ENCODE data around the gene HHAT.
"Not testable (repeated sequence)": the region's sequence is repeated elsewhere in the genome, so short reads cannot be mapped to it uniquely, and the experiment has no call there.

The HHAT gene

DNA sequence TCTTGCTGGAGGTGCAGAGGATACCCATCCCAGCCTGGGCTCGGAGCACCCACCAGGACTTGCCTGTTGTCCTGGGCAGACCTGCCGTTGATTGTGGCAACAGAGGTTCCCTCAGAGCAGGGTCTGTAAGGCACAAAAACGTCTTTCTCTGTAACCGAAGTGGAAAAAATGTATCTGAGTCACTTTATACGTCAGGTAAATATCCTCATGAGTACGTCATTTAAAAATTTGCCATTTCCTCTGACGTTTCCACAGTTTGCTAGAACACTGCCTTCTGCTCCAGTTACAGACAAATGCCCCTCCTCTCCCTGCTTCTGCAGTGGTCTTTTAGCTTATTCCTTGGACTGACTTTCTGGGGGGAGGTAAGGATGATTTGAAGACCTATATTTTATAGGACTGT lies 326.8 kb downstream of the HHAT start:
- DNase-seq = no peak

DNA sequence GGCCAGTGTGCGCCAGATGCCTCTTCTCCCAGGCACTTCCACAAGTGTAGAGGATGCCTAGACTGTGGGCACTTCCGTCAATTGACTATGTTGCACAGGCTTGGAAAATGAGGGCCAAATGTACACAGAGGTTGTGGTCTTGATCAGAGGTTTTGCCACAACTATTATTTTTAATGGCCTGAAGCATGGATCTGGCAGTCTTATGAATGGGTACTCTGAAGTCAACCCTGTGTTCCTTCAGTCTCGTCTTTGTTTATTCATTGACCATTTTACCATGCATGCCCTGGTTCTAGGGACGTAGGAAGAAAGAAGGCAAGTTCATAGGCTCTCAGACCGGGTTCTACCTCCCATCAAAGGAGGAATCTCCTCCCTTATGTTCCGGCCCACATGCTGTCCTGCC lies 329.1 kb downstream of the HHAT start:
- DNase-seq = no peak

DNA sequence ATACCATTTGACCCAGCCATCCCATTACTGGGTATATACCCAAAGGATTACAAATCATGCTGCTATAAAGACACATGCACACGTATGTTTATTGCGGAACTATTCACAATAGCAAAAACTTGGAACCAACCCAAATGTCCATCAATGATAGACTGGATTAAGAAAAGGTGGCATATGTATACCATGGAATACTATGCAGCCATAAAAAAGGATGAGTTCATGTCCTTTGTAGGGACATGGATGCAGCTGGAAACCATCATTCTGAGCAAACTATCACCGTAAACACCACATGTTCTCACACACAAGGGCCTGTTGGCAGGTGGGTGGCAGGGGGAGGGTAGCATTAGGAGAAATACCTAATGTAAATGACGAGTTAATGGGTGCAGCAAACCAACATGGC lies 332.8 kb downstream of the HHAT start:
- DNase-seq = not testable (repeated sequence)

DNA sequence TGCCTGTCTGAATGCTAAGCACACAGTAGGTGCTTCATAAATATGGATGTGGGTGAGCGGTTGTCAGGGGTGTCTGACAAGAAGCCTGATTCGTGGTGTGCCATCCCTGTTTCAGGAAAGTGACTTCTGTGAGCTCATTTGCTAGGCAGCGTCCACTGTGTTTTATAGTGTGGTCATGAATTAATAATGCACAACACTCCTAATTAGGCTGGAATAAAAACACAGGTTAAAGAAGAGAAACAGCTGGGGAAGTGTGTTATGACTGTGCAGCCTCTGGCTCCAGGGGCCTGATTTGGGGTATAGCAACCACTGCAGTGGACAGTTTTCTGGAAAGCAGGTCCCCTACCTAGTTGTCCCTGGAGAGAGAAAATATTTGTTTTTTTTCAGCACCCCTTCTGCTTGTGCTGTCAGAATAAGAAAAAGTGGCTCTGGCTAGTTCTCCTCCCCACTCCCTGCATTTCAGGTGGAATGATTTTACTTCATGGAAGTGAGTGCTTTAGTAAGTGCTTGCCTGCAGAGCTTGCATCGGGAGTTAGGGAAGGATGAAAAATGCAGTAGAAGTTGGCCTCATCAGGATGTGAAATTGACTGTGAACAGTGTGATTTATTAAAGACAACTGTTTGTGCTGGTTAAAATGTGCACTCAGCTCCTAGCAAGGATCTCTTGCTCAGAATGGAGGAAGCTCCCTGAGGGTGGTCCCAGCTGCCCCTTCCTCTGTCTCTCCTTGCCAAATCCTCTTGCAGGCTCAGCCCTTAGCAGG lies 333.8 kb downstream of the HHAT start:
- peak in 1 of 2 experiments; percentile 30 for DNase-seq

DNA sequence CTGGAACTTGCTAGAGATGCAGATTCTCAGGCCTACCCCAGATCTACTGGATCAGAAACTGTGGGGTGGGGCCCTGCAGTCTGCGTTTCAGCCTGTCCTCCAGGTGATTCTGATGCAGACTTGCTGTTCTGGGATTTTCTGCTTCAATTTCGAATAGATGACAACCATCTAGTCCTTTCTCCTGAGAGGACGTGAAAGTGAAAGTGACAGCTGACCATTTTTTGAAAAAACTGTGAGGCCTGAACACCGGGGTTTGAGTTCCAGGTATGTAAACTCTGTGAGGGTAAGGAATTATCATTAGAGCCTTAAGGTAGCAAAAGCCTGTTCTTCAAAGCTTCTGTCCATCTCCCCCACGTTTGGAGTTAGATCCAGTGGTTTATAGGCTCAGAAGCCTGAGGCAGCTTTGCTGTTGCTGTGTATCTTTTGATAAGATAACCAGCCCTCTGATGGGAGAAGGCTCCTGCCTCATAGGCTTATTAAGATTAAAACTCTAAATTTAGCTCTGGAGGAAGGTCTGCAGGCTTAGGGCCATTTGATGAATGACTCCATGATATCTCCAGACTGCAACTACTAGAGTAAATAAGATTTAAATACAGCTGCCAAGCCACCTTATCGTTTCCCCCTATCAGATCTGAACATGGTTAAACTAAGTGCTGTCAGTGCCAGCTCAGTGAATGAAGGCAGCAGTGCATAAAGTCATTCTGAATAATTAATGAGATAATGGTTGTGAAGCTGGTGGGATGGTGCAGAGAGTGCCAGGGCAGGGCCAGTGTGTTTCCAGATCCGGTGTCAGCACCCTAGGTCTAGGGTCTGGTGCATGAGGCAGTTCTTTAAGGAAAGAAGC lies 335.2 kb downstream of the HHAT start:
- peak; percentile 14 to 85 for DNase-seq

DNA sequence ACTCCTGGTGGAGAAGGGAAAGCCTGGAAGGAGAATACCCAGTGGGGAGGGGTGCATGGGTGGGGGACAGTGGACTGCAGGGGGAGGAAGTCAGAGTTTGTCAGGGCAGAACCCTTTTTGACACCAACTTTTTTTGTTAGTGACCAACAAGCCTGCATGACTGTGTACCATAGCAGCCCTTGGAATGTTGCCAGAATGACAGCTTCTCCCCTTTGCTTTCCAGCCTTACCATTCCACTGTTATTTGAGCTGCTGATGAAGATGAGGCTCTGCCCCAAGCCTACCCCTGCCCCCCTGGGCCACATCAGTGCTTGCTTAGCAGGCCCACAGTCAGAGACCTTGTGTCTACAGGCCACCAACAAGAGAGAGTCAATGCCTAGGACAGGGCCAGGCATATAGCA lies 341.2 kb downstream of the HHAT start:
- DNase-seq = no peak

DNA sequence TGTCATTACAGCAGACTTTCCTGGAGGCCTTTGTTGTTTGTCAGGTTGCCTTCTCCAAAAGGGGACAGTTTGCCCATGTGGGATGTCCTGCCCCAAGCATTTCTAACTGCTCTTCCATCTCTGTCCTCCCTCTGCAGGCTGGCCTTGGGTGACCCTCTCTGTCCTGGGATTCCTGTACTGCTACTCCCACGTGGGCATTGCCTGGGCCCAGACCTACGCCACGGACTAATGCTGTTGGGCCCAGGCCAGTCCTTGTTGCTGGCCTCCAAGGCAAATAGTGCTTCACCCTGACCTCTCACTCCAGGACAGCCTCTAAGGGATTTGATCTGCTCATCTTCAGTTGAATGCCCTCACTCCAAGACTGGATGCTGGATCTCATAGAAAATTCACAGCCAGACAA lies 345.4 kb downstream of the HHAT start:
- DNase-seq = no peak

DNA sequence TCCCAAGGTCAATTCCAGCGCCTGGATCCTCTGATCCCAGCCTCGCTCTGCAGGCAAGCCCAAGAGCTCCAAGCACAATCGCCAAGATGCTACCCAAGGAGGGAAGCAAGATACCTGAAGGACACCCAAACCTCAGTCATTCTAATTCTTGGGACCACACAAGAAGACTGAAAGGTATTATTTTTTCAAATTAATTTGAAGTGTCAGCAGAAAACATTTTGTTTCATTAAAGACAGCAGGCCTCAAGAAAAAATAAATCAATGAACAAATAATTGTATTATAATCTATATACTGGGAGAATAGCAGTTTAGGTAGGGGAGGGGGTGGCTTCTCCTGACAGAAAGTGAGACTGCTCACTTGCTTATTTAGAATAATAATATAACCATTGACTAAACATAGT lies 347.8 kb downstream of the HHAT start:
- no peak for DNase-seq

DNA sequence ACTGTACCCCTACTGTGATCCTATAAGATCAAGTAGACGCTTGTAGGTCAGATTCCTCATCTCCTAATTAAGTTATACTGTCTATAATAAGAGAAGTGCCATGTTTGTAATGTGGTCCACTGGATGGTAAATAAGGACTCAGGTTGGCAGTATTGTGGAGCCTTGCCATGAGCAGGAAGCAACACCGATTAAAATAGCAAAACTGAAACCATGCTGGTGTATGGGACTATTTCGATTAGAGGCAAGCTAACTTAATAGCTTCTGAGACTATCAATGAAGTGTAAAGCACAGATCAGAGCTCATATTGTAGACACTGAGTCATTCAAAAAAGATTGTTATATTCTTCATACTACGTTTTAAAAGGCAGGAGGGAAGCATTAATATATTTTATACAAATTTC lies 348.8 kb downstream of the HHAT start:
- DNase-seq = no peak

DNA sequence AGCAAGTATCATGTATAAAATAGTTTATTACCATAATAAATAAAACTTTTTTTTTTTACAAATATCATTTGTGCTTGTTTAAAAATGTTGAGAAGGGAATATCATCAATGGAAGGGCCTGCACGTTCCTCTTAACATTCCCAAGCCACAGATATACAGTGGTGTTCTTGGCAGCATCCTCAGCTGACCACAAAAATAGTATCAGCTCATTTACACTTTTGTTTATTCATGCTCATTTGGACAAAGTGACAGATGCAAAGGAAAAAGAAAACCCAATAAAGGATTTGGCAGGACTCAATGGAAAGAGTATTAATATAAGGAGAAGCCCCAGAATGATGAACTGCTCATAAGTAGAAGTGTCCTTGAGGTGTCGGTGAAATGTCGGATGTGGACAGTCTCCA lies 349.6 kb downstream of the HHAT start:
- DNase-seq = no peak

DNA sequence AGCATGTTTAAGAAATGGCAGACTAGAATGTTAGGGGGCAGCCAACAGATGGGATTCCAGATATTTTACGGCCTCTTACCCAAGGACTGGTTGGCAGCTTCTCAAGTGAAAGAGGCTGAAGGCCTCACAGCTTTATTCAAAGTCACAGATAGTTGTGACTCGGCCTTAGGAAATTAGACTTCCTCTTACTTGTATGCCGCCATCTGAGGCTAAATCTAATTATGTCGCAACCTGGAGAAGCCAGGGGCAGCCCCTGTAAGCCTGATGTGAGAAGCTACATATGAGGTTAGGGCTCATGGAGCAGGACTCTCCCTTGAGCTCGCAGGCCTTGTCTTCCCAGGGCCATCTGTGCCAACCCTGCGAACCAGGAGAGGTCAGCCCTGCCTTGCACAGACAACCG lies 352.5 kb downstream of the HHAT start:
- no peak for DNase-seq

DNA sequence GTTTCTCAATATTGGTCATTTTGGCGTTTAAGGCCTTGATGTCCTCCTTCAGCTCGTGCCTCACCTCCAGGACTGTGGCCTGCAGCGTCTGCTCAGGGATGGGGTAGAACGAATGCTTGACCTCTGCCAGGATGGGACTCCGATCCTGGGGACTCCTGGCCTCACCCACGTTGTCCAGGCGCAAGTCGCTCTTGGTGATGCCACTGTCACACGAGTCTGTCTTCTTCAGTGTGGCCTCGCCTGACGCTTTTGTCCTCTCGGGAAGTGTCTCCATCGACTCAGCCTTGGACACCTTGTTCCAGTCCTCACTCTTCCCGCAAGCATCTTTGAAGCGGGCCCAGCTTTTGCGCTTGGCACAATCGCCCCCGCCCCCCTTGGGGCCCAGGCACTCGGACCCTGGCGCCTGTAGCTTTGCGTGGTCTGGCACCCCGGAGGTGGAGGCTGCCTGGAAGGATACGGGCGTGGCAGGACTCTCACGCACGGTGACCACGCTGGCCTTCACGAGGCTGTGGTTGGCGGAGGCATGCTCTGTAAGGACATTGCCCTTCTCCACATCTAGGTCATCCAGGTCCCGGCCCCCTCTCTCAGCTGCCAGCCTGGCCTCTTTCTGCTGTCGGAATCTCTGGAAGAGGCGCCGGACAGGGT lies 354.8 kb downstream of the HHAT start:
- DNase-seq = no peak

DNA sequence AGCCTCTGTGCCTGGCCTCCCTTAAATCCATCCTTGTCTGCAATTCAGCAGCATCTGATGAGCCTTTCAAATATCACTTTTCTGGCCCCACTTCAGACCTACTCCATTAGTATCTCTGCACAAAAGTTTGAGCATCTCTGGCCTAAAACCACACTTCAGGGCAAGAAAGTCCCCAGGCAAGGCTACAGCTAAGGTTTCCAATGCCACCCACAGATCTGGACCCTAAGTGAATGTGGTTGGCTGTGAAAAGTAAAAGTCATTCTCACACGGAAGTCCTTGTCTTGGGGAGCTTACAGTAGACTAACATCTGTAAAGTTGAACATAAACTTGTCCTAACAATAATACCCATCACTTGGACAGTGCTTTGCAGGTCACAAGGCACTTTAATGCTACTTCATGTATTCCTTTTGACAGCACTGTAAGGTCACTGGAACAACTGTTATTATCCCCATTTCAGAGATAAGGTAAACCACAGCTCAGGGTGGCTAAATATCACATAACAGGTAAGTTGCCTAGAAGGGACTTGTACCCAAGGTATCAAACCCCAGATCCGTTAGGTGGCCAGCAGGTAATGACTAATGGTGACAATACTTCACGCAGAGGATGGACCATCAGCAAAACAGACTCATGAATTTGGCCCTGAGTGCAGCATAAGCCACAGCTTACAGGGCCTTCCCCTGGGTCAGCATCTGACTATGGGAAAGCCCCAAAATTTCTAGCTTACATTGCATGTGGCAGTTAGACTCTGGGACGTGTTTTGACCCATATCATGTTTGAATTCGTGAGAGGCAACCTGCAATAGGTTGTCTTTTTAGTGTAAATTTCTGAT lies 356.0 kb downstream of the HHAT start:
- DNase-seq = no peak

DNA sequence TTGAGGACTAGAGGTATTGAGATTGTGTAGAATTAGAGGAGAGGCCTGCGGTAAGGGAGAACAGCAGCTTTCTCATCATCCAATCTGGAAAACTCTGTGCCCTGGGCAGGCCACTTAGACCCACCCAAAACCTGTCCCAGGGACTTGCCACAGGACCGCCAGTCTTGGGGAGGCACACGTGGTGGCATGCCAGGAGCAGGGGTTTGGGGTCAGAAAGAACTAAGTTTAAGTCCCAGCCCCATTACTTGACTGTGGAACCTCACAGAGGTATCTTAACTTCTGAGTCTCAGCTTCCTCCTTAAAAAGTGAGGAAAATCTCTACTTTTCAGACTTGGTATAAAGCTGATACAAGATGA lies 356.6 kb downstream of the HHAT start:
- DNase-seq = no peak

DNA sequence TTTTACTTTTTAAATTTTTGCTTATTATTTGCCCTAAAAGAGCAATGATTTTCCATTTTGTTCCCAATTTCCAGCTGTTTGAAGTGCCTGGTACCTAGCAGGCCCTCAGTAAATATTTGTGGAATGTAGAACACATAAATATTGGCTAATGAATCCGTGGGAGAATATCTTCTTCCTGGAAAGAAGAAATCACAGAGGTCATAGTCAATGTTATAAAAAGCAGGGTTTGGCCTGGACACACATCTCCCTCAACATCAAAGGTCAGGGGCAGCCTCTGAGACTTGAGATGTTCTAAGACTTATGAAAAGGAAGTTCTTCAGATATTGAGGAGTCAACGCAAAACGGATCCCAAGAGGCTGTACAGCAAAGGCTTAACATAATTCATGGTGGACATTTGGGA lies 358.1 kb downstream of the HHAT start:
- DNase-seq = no peak

DNA sequence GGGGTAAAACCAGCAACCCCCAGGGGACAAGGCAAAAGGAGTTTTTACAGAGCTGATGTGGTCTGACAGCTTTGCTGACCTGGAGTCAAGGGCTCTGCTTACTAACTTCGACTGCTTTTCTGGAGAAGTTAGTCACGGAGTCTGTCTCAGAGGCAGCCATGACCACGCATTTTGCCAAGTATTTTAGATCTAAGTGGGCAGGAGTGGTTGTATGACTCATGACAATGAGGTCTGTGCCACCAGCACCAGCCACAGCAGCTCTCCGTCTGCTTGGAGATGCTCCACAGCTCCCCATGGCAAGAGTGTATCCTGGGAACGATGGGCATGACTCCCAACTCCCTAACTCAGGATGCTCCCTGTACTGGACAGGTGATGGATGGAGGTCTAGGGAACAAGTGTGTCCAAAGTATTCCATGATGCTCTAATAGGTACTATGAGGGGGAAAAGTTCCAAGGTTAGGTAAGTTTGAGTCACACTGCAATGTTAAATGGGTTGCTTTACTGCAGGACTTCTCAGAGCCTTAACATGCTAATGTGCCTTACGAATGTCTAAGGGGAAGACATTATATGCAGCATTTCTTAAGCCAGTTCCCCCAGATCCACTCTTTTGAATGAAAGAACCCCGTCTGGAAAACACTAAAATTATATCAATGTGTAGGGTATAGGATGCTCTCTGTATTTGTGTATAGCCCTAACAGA lies 359.0 kb downstream of the HHAT start:
- DNase-seq = no peak

DNA sequence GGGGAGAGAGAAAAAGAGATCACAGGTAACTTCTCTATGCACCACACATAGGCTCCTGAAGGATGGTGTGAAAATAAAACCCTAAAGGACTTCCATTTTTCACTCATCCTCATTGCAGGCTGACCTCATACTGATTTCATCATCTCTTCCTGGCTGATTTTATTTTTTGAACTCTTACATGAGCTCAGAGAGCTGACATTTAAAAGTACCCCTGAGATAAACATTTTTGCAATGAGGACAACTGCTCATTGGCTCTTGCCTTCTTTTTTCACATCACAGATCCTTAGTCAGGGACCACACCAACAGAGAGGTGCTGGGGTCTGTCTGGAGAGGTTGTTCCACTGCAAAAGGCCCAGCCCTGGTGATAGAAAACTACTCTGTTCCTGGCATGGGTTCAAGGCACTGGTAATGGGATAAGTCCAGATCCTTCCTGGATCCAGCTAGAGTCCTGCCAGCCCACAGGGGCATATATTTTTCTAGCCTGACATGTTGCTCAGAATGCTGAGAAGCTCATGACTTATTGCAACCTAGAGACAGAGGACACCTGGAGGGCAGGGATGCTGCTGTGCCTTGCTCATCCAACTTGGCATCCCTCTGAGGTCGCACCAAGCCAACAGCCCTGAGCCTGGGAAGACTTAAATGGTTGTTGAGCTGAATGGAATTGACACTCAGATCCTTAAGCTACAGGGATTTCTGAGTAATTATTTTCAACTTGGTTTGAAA lies 360.0 kb downstream of the HHAT start:
- no peak for DNase-seq

DNA sequence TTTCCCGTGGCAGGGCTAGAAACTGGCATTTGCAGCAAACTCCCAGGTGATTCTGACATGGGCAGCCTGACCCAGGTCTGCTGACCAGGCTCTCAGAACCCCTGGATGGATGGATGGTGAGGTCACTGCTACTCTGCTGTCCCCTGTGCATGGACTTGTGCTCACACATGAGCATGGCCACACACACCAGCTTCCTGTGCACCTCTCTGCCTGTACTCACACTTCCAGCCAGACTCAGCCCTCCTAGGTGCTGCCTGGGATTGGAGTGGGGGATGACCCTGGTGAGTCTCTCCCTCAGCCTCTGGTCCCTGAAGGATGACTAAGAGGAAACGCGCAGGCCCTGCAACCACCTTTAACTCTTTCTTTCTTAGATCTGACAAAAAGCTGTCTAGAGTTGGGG lies 361.1 kb downstream of the HHAT start:
- no peak for DNase-seq

DNA sequence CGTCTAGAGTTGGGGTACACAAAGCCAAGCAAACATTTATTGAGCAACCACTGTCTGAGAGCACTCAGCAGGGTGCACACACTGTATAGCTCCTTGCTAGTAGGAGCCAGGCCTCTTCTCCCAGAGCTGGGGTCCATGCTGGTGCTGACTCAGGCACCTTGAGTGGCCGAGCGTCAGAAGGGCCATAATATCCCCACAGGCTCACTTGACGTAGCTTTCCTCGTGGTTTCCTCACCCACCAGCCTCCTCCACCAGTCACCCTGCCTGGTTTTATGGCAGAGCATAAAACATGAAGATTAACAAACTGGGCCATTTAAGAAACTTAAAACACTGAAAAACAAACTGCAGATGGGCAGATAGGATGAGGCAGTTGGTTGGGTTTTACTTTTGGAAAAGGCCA lies 361.5 kb downstream of the HHAT start:
- no peak for DNase-seq

DNA sequence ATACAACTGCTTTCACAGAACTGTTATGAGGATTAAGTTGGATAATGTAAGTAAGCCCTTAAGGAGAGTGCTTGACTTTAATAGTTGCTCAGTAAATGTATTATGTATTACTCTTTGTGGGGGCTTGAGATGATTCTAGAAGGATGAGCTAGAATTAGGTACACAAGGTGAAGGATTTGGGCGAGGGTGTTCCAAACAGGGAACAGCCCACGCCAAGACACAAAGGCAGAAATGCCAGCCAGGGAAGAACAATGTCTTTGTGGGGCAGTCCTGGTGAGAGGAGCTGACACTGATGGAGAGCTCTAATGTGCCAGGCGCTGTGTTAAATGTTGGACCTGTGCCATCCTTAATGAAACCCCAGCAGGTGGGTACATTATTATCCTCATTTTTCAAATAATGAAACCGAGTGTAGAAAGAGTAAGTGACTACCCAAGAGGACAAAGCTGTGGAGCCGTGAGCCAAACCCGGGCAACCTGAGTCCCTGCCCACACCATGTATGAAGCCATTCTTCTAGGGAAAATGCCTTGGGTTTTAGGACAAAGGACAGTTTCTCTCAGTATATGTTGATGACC lies 362.4 kb downstream of the HHAT start:
- DNase-seq = peak; percentile 60 to 87

DNA sequence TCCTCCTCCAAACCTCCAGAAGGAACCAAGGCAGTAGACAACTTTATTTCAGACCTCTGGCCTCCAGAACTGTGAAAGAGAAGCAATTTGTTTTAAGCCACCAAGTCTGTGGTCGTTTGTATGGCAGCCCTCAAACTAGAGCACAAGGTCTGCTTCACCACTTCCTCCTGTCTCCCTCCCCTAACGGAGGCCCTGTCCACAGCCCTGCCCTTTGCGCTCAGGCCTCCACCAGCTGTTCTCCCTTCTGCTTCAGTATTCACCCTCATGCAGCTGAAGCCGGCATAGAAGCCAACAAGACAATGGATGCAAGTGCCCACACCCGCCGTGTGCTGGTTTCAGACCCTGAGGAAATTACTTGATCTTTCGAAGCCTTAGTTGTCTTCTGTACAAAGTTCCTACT lies 364.1 kb downstream of the HHAT start:
- DNase-seq = no peak

All from NCI-H2081 (cell line).